Activated naive CD8-positive, alpha-beta T cell treated with anti-CD3 and anti-CD28 coated beads for 36 hours (primary cell): ENCODE data around the gene HEATR5A. TPM values are rescaled to one million over a fixed set of nuclear protein-coding genes. Genes with fewer than 3 reads are reported as not detected.
A peak's percentile ranks its signal among the peaks of the same experiment; 100 is the strongest.
"Not testable (repeated sequence)": the region's sequence is repeated elsewhere in the genome, so short reads cannot be mapped to it uniquely, and the experiment has no call there.

Experiments used
- DNase-seq: peaks from one replicate; pipeline ENCODE4 v3.0.0; 2021
- H3K27ac Mint-ChIP-seq: one replicate; pipeline ENCODE4 v1.8.0; 2022; ENCODE audit warnings: mild to moderate bottlenecking, moderate library complexity, mixed read lengths
- H3K27me3 Mint-ChIP-seq: one replicate; pipeline ENCODE4 v1.8.0; 2022; ENCODE audit warnings: mild to moderate bottlenecking, mixed read lengths
- H3K36me3 Mint-ChIP-seq: one replicate; pipeline ENCODE4 v1.8.0; 2021; ENCODE audit warnings: mild to moderate bottlenecking, mixed read lengths
- H3K4me1 Mint-ChIP-seq: one replicate; pipeline ENCODE4 v1.8.0; 2021; ENCODE audit warnings: mixed read lengths
- H3K4me3 Mint-ChIP-seq: one replicate; pipeline ENCODE4 v1.8.0; 2022; ENCODE audit warnings: mild to moderate bottlenecking, moderate library complexity, mixed read lengths
- H3K9me3 Mint-ChIP-seq: one replicate; pipeline ENCODE4 v1.8.0; 2022; ENCODE audit warnings: mixed read lengths
- total RNA-seq, 2 experiments: library from RNA; stranded (reverse); gene quantifications; one replicate each; pipeline ENCODE4 v1.2.3, GENCODE V29; 2021

Gene HEATR5A
- total RNA-seq, 2 experiments from 2014 or later, result 10.8 TPM

- Mint-ChIP-seq H3K4me3 (no peak overlapping the region), H3K36me3 (peaks cover 2% of the 10 kb centered on the region), H3K4me1 (peaks cover 5% of the 10 kb centered on the region), H3K9me3 (peaks cover 2% of the 10 kb centered on the region), H3K27me3 (no peaks in the 10 kb centered on the region), H3K27ac (no peak overlapping the region)
- DNase-seq, result no peak
Observed at GRCh38 chr14:31275731-31276130, 144.6 kb downstream of the HEATR5A start.

GRCh38 chr14:31271648-31272047, 148.7 kb downstream of the HEATR5A start:
- DNase-seq, result no peak
- no peaks in the 10 kb centered on the region for H3K27me3 Mint-ChIP-seq
- H3K27ac Mint-ChIP-seq, result no peak overlapping the region
- peaks cover 4% of the 10 kb centered on the region for H3K9me3 Mint-ChIP-seq
- H3K4me1 Mint-ChIP-seq, result peaks cover 5% of the 10 kb centered on the region
- peaks cover 2% of the 10 kb centered on the region for H3K36me3 Mint-ChIP-seq
- no peak overlapping the region for H3K4me3 Mint-ChIP-seq

GRCh38 chr14:31270196-31270772, 150.1 kb downstream of the HEATR5A start:
- Mint-ChIP-seq H3K27ac (no peak overlapping the region), H3K27me3 (no peaks in the 10 kb centered on the region), H3K36me3 (no peaks in the 10 kb centered on the region), H3K9me3 (peaks cover 2% of the 10 kb centered on the region), H3K4me1 (peaks cover 5% of the 10 kb centered on the region), H3K4me3 (no peak overlapping the region)
- peak; percentile 19 for DNase-seq

- H3K27ac Mint-ChIP-seq, result no peak overlapping the region
- H3K4me3 Mint-ChIP-seq, result no peak overlapping the region
- H3K36me3 Mint-ChIP-seq, result no peaks in the 10 kb centered on the region
- no peak for DNase-seq
- H3K9me3 Mint-ChIP-seq, result peaks cover 2% of the 10 kb centered on the region
- H3K27me3 Mint-ChIP-seq, result no peaks in the 10 kb centered on the region
- peaks cover 5% of the 10 kb centered on the region for H3K4me1 Mint-ChIP-seq
Observed at GRCh38 chr14:31269634-31270195, 150.6 kb downstream of the HEATR5A start.

- H3K36me3 Mint-ChIP-seq, result no peaks in the 10 kb centered on the region
- no peak overlapping the region for H3K27ac Mint-ChIP-seq
- peaks cover 2% of the 10 kb centered on the region for H3K9me3 Mint-ChIP-seq
- no peak for DNase-seq
- H3K4me1 Mint-ChIP-seq, result no peaks in the 10 kb centered on the region
- no peak overlapping the region for H3K4me3 Mint-ChIP-seq
- H3K27me3 Mint-ChIP-seq, result no peaks in the 10 kb centered on the region
Observed at GRCh38 chr14:31268216-31268615, 152.1 kb downstream of the HEATR5A start.

GRCh38 chr14:31266437-31267331, 153.7 kb downstream of the HEATR5A start:
- Mint-ChIP-seq H3K4me3 (no peak overlapping the region), H3K27me3 (no peaks in the 10 kb centered on the region), H3K27ac (no peak overlapping the region), H3K4me1 (no peaks in the 10 kb centered on the region), H3K36me3 (no peaks in the 10 kb centered on the region), H3K9me3 (peaks cover 2% of the 10 kb centered on the region)
- DNase-seq, result no peak

GRCh38 chr14:31265701-31266398, 154.5 kb downstream of the HEATR5A start:
- DNase-seq, result no peak
- H3K27me3 Mint-ChIP-seq, result no peaks in the 10 kb centered on the region
- H3K4me3 Mint-ChIP-seq, result no peak overlapping the region
- H3K9me3 Mint-ChIP-seq, result peaks cover 2% of the 10 kb centered on the region
- no peaks in the 10 kb centered on the region for H3K4me1 Mint-ChIP-seq
- no peak overlapping the region for H3K27ac Mint-ChIP-seq
- H3K36me3 Mint-ChIP-seq, result no peaks in the 10 kb centered on the region

GRCh38 chr14:31263485-31264133, 156.7 kb downstream of the HEATR5A start:
- H3K36me3 Mint-ChIP-seq, result no peaks in the 10 kb centered on the region
- no peak for DNase-seq
- no peak overlapping the region for H3K27ac Mint-ChIP-seq
- H3K4me1 Mint-ChIP-seq, result no peaks in the 10 kb centered on the region
- H3K9me3 Mint-ChIP-seq, result no peaks in the 10 kb centered on the region
- H3K4me3 Mint-ChIP-seq, result no peak overlapping the region
- peaks cover 3% of the 10 kb centered on the region for H3K27me3 Mint-ChIP-seq

GRCh38 chr14:31261859-31262731, 158.3 kb downstream of the HEATR5A start:
- Mint-ChIP-seq H3K27ac (no peak overlapping the region), H3K4me3 (no peak overlapping the region), H3K27me3 (peaks cover 3% of the 10 kb centered on the region), H3K9me3 (no peaks in the 10 kb centered on the region), H3K4me1 (no peaks in the 10 kb centered on the region), H3K36me3 (no peaks in the 10 kb centered on the region)
- DNase-seq, result no peak

GRCh38 chr14:31261523-31261858, 158.9 kb downstream of the HEATR5A start:
- Mint-ChIP-seq H3K36me3 (no peaks in the 10 kb centered on the region), H3K9me3 (no peaks in the 10 kb centered on the region), H3K4me1 (no peaks in the 10 kb centered on the region), H3K27ac (no peak overlapping the region), H3K27me3 (peaks cover 3% of the 10 kb centered on the region), H3K4me3 (no peak overlapping the region)
- DNase-seq, result no peak

GRCh38 chr14:31259040-31259435, 161.3 kb downstream of the HEATR5A start:
- H3K27ac Mint-ChIP-seq, H3K4me3 Mint-ChIP-seq, H3K36me3 Mint-ChIP-seq, H3K27me3 Mint-ChIP-seq, DNase-seq, H3K4me1 Mint-ChIP-seq, H3K9me3 Mint-ChIP-seq: not testable (repeated sequence)

- no peak for DNase-seq
- Mint-ChIP-seq H3K27ac (no peak overlapping the region), H3K9me3 (no peaks in the 10 kb centered on the region), H3K4me1 (no peaks in the 10 kb centered on the region), H3K36me3 (no peaks in the 10 kb centered on the region), H3K4me3 (no peak overlapping the region), H3K27me3 (peaks cover 3% of the 10 kb centered on the region)
Observed at GRCh38 chr14:31258427-31259039, 161.8 kb downstream of the HEATR5A start.

- H3K4me3 Mint-ChIP-seq, H3K27me3 Mint-ChIP-seq, H3K27ac Mint-ChIP-seq, H3K9me3 Mint-ChIP-seq, H3K36me3 Mint-ChIP-seq, H3K4me1 Mint-ChIP-seq, DNase-seq: not testable (repeated sequence)
Observed at GRCh38 chr14:31257554-31258426, 162.6 kb downstream of the HEATR5A start.
